A549 (cell line): ENCODE results near the gene UBE2L5. TPM values are rescaled to one million over a fixed set of nuclear protein-coding genes. Genes with fewer than 3 reads are reported as not detected.

Experiments used
- ATAC-seq, 2 experiments: fragments of 200-7000 bp in 1 of 2; fragments of >200 bp in 1 of 2; cut with Nextera tagmentation in 1 of 2; cut with Tn5 transposase in 1 of 2; 3 replicates each; pipeline versions ENCODE4 v1.8.0 to v1.9.1; 2018 to 2020; ENCODE audit warnings: mild to moderate bottlenecking in 1 of 2, moderate library complexity in 1 of 2
- CTCF ChIA-PET: fragments of 300-600 bp; sonication (Branson Sonifier 250); formaldehyde crosslinking; extraction: SDS; loops from one replicate; lab custom pipeline; 2021; ENCODE audit warnings: antibody characterized with exemption, inconsistent platforms; lab: Yijun Ruan, JAX
- POLR2A ChIA-PET: fragments of 350-600 bp; formaldehyde crosslinking; extraction: SDS; loops from one replicate; lab custom pipeline; 2021; ENCODE audit warnings: antibody characterized with exemption, inconsistent platforms; lab: Yijun Ruan, JAX
- DNase-seq, 2 experiments: peaks; one replicate each; pipeline versions ENCODE4 v3.0.0 to v3.0.0-alpha.2; 2011 to 2016; ENCODE audit warnings: low read depth in 1 of 2, low spot score in 1 of 2
- FAIRE-seq: peaks from 2 replicates; lab custom pipeline; 2011; peaks lifted over from hg19 to GRCh38; lab: Jason Lieb, UNC
- H3K27ac ChIP-seq, 2 experiments: fragments of >200 bp; sonication (Bioruptor Twin); formaldehyde crosslinking; 3 replicates each; pipeline ENCODE4 v1.5.1; 2016 to 2017
- H3K4me1 ChIP-seq: fragments of >200 bp; sonication (Bioruptor Twin); formaldehyde crosslinking; 3 replicates; pipeline ENCODE4 v1.6.1; 2016
- H3K4me2 ChIP-seq: fragments of >200 bp; sonication (Bioruptor Twin); formaldehyde crosslinking; 3 replicates; pipeline ENCODE4 v1.6.1; 2016
- H3K4me3 ChIP-seq: fragments of >200 bp; sonication (Bioruptor Twin); formaldehyde crosslinking; 3 replicates; pipeline ENCODE4 v1.5.1; 2016
- H3K9me3 ChIP-seq: fragments of >200 bp; sonication (Bioruptor Twin); formaldehyde crosslinking; 3 replicates; pipeline ENCODE4 v1.6.1; 2016
- ATOH8 ChIP-seq: fragments of 250-450 bp; sonication (Bioruptor Pico); IDR thresholded peaks from 2 replicates; pipeline ENCODE4 v1.5.0; 2020; ENCODE audit warnings: low read depth, mild to moderate bottlenecking, moderate library complexity
- BHLHE40 ChIP-seq: IDR thresholded peaks from 2 replicates; pipeline ENCODE4 v1.6.1; 2012; ENCODE audit warnings: low read depth, low read length, inconsistent platforms
- CBX2 ChIP-seq: fragments of 200-600 bp; sonication (generic); IDR thresholded peaks from 2 replicates; pipeline ENCODE4 v1.6.1; 2016; ENCODE audit warnings: low read depth, mild to moderate bottlenecking, borderline replicate concordance
- CBX8 ChIP-seq: fragments of 200-600 bp; sonication (generic); IDR thresholded peaks from 2 replicates; pipeline ENCODE4 v1.6.1; 2016
- CEBPB ChIP-seq, 2 experiments: fragments of >200 bp in 1 of 2; sonication (Bioruptor Twin) in 1 of 2; formaldehyde crosslinking in 1 of 2; IDR thresholded peaks; 2 replicates each; pipeline ENCODE4 v1.6.1; 2012 to 2016
- CHD2 ChIP-seq: fragments of 150-350 bp; IDR thresholded peaks from 2 replicates; pipeline ENCODE4 v1.6.1; 2014; ENCODE audit warnings: low read length; ENCODE audit not compliant: partially characterized antibody
- ESRRA ChIP-seq: fragments of 150-350 bp; IDR thresholded peaks from 2 replicates; pipeline ENCODE4 v1.6.1; 2014; ENCODE audit warnings: mild to moderate bottlenecking, low read length, borderline replicate concordance
- FOSL2 ChIP-seq, 2 experiments: fragments of 450-650 bp in 1 of 2; fragments of >200 bp in 1 of 2; sonication (Bioruptor Twin) in 1 of 2; formaldehyde crosslinking; IDR thresholded peaks; 2 replicates each; pipeline versions ENCODE4 v1.5.0 to v1.6.1; 2016 to 2020; ENCODE audit warnings: mild to moderate bottlenecking in 1 of 2, moderate library complexity in 1 of 2
- HES2 ChIP-seq: fragments of >200 bp; sonication (Bioruptor Twin); formaldehyde crosslinking; IDR thresholded peaks from 2 replicates; pipeline ENCODE4 v1.6.1; 2016
- HEYL ChIP-seq: fragments of 250-450 bp; sonication (Bioruptor Pico); IDR thresholded peaks from 2 replicates; pipeline ENCODE4 v1.8.0; 2021; ENCODE audit warnings: mild to moderate bottlenecking, moderate library complexity
- HMGXB4 ChIP-seq: fragments of 250-450 bp; sonication (Bioruptor Pico); IDR thresholded peaks from 2 replicates; pipeline ENCODE4 v1.5.0; 2021; ENCODE audit warnings: mild to moderate bottlenecking, moderate library complexity, borderline replicate concordance
- HOXA7 ChIP-seq: fragments of 250-450 bp; sonication (Bioruptor Pico); IDR thresholded peaks from 2 replicates; pipeline ENCODE4 v1.5.0; 2020; ENCODE audit warnings: mild to moderate bottlenecking, moderate library complexity
- HOXB13 ChIP-seq: fragments of 250-450 bp; sonication (Bioruptor Pico); IDR thresholded peaks from 2 replicates; pipeline ENCODE4 v1.5.0; 2020; ENCODE audit warnings: low read depth, mild to moderate bottlenecking, moderate library complexity
- JUN ChIP-seq, 2 experiments: fragments of >200 bp; sonication (Bioruptor Twin); formaldehyde crosslinking; IDR thresholded peaks; 2 replicates in 1 of 2; 3 replicates in 1 of 2; pipeline ENCODE4 v1.6.1; 2016 to 2017
- JUNB ChIP-seq: fragments of >200 bp; sonication (Bioruptor Twin); formaldehyde crosslinking; IDR thresholded peaks from 2 replicates; pipeline ENCODE4 v1.6.1; 2016
- KDM5A ChIP-seq: fragments of 200-600 bp; sonication (generic); IDR thresholded peaks from 2 replicates; pipeline ENCODE4 v1.6.1; 2016; ENCODE audit warnings: antibody characterized with exemption, mild to moderate bottlenecking
- MAFK ChIP-seq: fragments of 450-650 bp; IDR thresholded peaks from 2 replicates; pipeline ENCODE4 v1.6.1; 2014; ENCODE audit not compliant: partially characterized antibody
- NR3C1 ChIP-seq: fragments of >200 bp; sonication (Bioruptor Twin); formaldehyde crosslinking; IDR thresholded peaks from 3 replicates; pipeline ENCODE4 v1.6.1; 2017
- PHF8 ChIP-seq: fragments of 200-600 bp; sonication (generic); IDR thresholded peaks from 2 replicates; pipeline ENCODE4 v1.6.1; 2016; ENCODE audit warnings: low read depth, mild to moderate bottlenecking, antibody characterized with exemption, moderate library complexity, borderline replicate concordance
- POLR2AphosphoS2 ChIP-seq: conservative IDR thresholded peaks from 2 replicates; pipeline ENCODE4 v1.6.1; 2012; ENCODE audit warnings: low read length, improper control_type of control experiment, inconsistent platforms
- RCOR1 ChIP-seq: fragments of 150-350 bp; IDR thresholded peaks from 2 replicates; pipeline ENCODE4 v1.6.1; 2014; ENCODE audit warnings: antibody characterized with exemption, low read length, low read depth
- RFX5 ChIP-seq: fragments of 450-650 bp; IDR thresholded peaks from 2 replicates; pipeline ENCODE4 v1.7.1; 2014; ENCODE audit warnings: antibody characterized with exemption, mild to moderate bottlenecking, moderate library complexity
- RNF2 ChIP-seq: fragments of 200-600 bp; sonication (generic); IDR thresholded peaks from 2 replicates; pipeline ENCODE4 v1.6.1; 2016; ENCODE audit warnings: low read depth, mild to moderate bottlenecking, antibody characterized with exemption, moderate library complexity, borderline replicate concordance
- USF2 ChIP-seq: fragments of 450-650 bp; IDR thresholded peaks from 2 replicates; pipeline ENCODE4 v1.6.1; 2014; ENCODE audit warnings: antibody characterized with exemption
- ZFP36 ChIP-seq: fragments of 450-650 bp; IDR thresholded peaks from 2 replicates; pipeline ENCODE4 v1.6.1; 2014; ENCODE audit warnings: borderline replicate concordance; ENCODE audit not compliant: partially characterized antibody
- ZNF302 ChIP-seq: fragments of 250-450 bp; sonication (Bioruptor Pico); IDR thresholded peaks from 2 replicates; pipeline ENCODE4 v1.9.0; 2021; ENCODE audit warnings: inconsistent platforms, mild to moderate bottlenecking, moderate library complexity
- ZSCAN20 ChIP-seq: fragments of 250-450 bp; sonication (Bioruptor Pico); IDR thresholded peaks from 2 replicates; pipeline ENCODE4 v1.8.0; 2022; ENCODE audit warnings: mild to moderate bottlenecking, moderate library complexity
- WGBS: methylation state at CpG from one replicate; pipeline ENCODE4 v1.1.6; 2017; ENCODE audit errors: missing lambda C conversion rate; 5-methylcytosine and 5-hydroxymethylcytosine counted together
- polyA plus RNA-seq, 4 experiments: library from polyadenylated mRNA; depleted of rRNA in 3 of 4; stranded (reverse); fragments of >200 nt; fragmentation: RNase III in 1 of 4; extraction: RNeasy Plus Mini Kit Qiagen cat#74134 plus additional on column Dnase treatment in 1 of 4; gene quantifications; 2 replicates in 3 of 4; 3 replicates in 1 of 4; pipeline ENCODE4 v1.2.3, GENCODE V29; 2011 to 2017

The UBE2L5 gene
- polyA plus RNA-seq, 2 of the 4 experiments (the other 2 are of a cell fraction) = 0.31 TPM; not detected in 1

- H3K27ac ChIP-seq = no peak overlapping the region
- H3K4me3 ChIP-seq = no peak overlapping the region
- DNase-seq (no peak), ATAC-seq (no peak), FAIRE-seq (no peak)
- WGBS = 63% methylated on average over 2 of the region's 2 CpGs
- POLR2A ChIA-PET = no interaction called here
- H3K4me2 ChIP-seq = no peak overlapping the region
- no peaks in the 10 kb centered on the region for H3K4me1 ChIP-seq
- CTCF ChIA-PET = interaction anchor here (0.6 kb wide), 1 partner anchor 624 kb away, joined by 3 read pairs; no protein-coding TSS in a partner anchor
- TF ChIP-seq HMGXB4 = no peak
- TF ChIP-seq HOXA7 (CRISPR knock-in tag) = no peak
- no peak for TF ChIP-seq PHF8
- TF ChIP-seq HOXB13 (CRISPR knock-in tag) = no peak
- TF ChIP-seq ZFP36 = no peak
- no peak for TF ChIP-seq RFX5
- no peak for TF ChIP-seq USF2
- no peak for TF ChIP-seq RCOR1
- no peak for TF ChIP-seq JUN (IDR thresholded peaks at IDR 0.05)
- TF ChIP-seq ATOH8 (CRISPR knock-in tag) = no peak
- TF ChIP-seq KDM5A = no peak
- TF ChIP-seq BHLHE40 = no peak
- TF ChIP-seq RNF2 = no peak
- TF ChIP-seq CBX8 = no peak
- H3K9me3 ChIP-seq = no peaks in the 10 kb centered on the region
These were observed 44.1 kb upstream of the UBE2L5 start for GRCh38 chr13:30378191-30378590.

GRCh38 chr13:30381049-30381448 lies 41.2 kb upstream of the UBE2L5 start:
- H3K9me3 ChIP-seq = no peaks in the 10 kb centered on the region
- no peak overlapping the region for H3K27ac ChIP-seq
- no peak for TF ChIP-seq HOXB13 (CRISPR knock-in tag)
- no peak for TF ChIP-seq ZSCAN20 (CRISPR knock-in tag)
- no peak overlapping the region for H3K4me3 ChIP-seq
- ChIA-PET CTCF (no interaction called here), POLR2A (no interaction called here)
- no peak for FAIRE-seq
- DNase-seq = no peak
- H3K4me2 ChIP-seq = no peak overlapping the region
- no peaks in the 10 kb centered on the region for H3K4me1 ChIP-seq
- no peak for ATAC-seq
- 15% methylated on average over 2 of the region's 2 CpGs for WGBS

GRCh38 chr13:30382836-30383525 lies 39.3 kb upstream of the UBE2L5 start:
- Histone ChIP-seq H3K4me3 (no peak overlapping the region), H3K9me3 (no peaks in the 10 kb centered on the region), H3K4me1 (no peaks in the 10 kb centered on the region), H3K4me2 (no peak overlapping the region), H3K27ac (no peak overlapping the region)
- ATAC-seq (no peak), FAIRE-seq (no peak), DNase-seq (no peak)
- CTCF ChIA-PET = interaction anchor here (0.6 kb wide), 1 partner anchor 57 kb away, joined by 3 read pairs; no protein-coding TSS in a partner anchor
- 59% methylated on average over 5 of the region's 6 CpGs for WGBS
- POLR2A ChIA-PET = no interaction called here
- TF ChIP-seq JUN (IDR thresholded peaks at IDR 0.05) (no peak), ZNF302 (CRISPR knock-in tag) (no peak), HEYL (CRISPR knock-in tag) (no peak), ESRRA (no peak), RNF2 (no peak), CBX2 (no peak), RFX5 (no peak), CEBPB (IDR thresholded peaks at IDR 0.05) (no peak), JUNB (no peak), NR3C1 (no peak), POLR2AphosphoS2 (no peak), HMGXB4 (no peak), HOXA7 (CRISPR knock-in tag) (no peak), HES2 (no peak), CHD2 (no peak), MAFK (no peak), ZFP36 (no peak), FOSL2 (IDR thresholded peaks at IDR 0.05) (no peak), FOSL2 (CRISPR knock-in tag; IDR thresholded peaks at IDR 0.05) (no peak)
